ENCODE results near the gene HPCAL1. TPM values are rescaled to one million over a fixed set of nuclear protein-coding genes. Genes with fewer than 3 reads are reported as not detected.

The HPCAL1 gene
- total and polyA plus RNA-seq, 11 donors: 18.9 to 63.2 (median 40.5) TPM

GRCh38 chr2:10419553-10420257 is 117.0 kb downstream of the HPCAL1 start:
- 95 to 96% (median 96%) methylated on average over 48 to 54 of the region's 54 CpGs for WGBS, 4 donors
- ATAC-seq: no peak
- intact Hi-C loops (cut with DNase I): no loop called here
- TF ChIP-seq POLR2A (IDR thresholded peaks at IDR 0.05): no peak
- TF ChIP-seq CTCF (IDR thresholded peaks at IDR 0.05): no peak
- H3K9me3 ChIP-seq: no peaks in the 10 kb centered on the region
- H3K36me3 ChIP-seq: peaks cover 0 to 44% (median 25%) of the 10 kb centered on the region in 9 donors
- no peaks in the 10 kb centered on the region for H3K27me3 ChIP-seq
- peaks cover 0 to 4% (median 0%) of the 10 kb centered on the region in 12 donors for H3K4me1 ChIP-seq
- H3K27ac ChIP-seq: no peak overlapping the region
- no peak overlapping the region for H3K4me3 ChIP-seq
- peak in 1 of 5 donors; percentile 58 for DNase-seq

GRCh38 chr2:10422251-10422650 is 119.5 kb downstream of the HPCAL1 start:
- no peaks in the 10 kb centered on the region for H3K9me3 ChIP-seq
- peaks cover 0 to 59% (median 34%) of the 10 kb centered on the region in 9 donors for H3K36me3 ChIP-seq
- DNase-seq (peak in 1 of 5 donors; percentile 33), ATAC-seq (no peak)
- no peak overlapping the region for H3K4me3 ChIP-seq
- intact Hi-C loops (cut with DNase I): no loop called here
- no peaks in the 10 kb centered on the region for H3K4me1 ChIP-seq
- no peak overlapping the region for H3K27ac ChIP-seq
- TF ChIP-seq POLR2A (IDR thresholded peaks at IDR 0.05): no peak
- TF ChIP-seq CTCF (IDR thresholded peaks at IDR 0.05): no peak
- H3K27me3 ChIP-seq: no peaks in the 10 kb centered on the region
- whole genome bisulfite sequencing, 4 donors: 71 to 96% (median 84%) methylated on average over 3 to 6 of the region's 6 CpGs

- H3K4me3 ChIP-seq: no peak overlapping the region
- H3K4me1 ChIP-seq: no peaks in the 10 kb centered on the region
- no peaks in the 10 kb centered on the region for H3K9me3 ChIP-seq
- WGBS, 4 donors: 95 to 96% (median 96%) methylated on average over 11 to 24 of the region's 24 CpGs
- H3K36me3 ChIP-seq: peaks cover 0 to 61% (median 37%) of the 10 kb centered on the region in 9 donors
- DNase-seq (peak in 1 of 5 donors; percentile 52), ATAC-seq (no peak)
- intact Hi-C loops (cut with DNase I): no loop called here
- no peaks in the 10 kb centered on the region for H3K27me3 ChIP-seq
- no peak for TF ChIP-seq POLR2A (IDR thresholded peaks at IDR 0.05)
- TF ChIP-seq CTCF (IDR thresholded peaks at IDR 0.05): no peak
- no peak overlapping the region for H3K27ac ChIP-seq
Measured at GRCh38 chr2:10422732-10423399, 120.2 kb downstream of the HPCAL1 start.

- TF ChIP-seq CTCF (IDR thresholded peaks at IDR 0.05) (no peak), POLR2A (IDR thresholded peaks at IDR 0.05) (no peak)
- Histone ChIP-seq H3K27ac (no peak overlapping the region), H3K4me3 (no peak overlapping the region), H3K36me3 (peaks cover 0 to 61% (median 37%) of the 10 kb centered on the region in 9 donors), H3K9me3 (no peaks in the 10 kb centered on the region), H3K4me1 (no peaks in the 10 kb centered on the region), H3K27me3 (no peaks in the 10 kb centered on the region)
- 80 to 100% (median 86%) methylated on average over 5 to 6 of the region's 6 CpGs for WGBS, 4 donors
- intact Hi-C loops (cut with DNase I): no loop called here
- ATAC-seq: no peak
- peak in 1 of 5 donors; percentile 23 for DNase-seq
Measured at GRCh38 chr2:10423400-10423774, 120.7 kb downstream of the HPCAL1 start.
